HepG2 (cell line): ENCODE results near the gene ID3. TPM values are rescaled to one million over a fixed set of nuclear protein-coding genes. Genes with fewer than 3 reads are reported as not detected.

ENCODE experiments used
- DPF2 ChIP-seq: sonication (generic); formaldehyde crosslinking; IDR thresholded peaks from 2 replicates; pipeline ENCODE4 v1.4.0; 2020; ENCODE audit warnings: mild to moderate bottlenecking, low read depth, missing genetic modification reagents, borderline replicate concordance
- HIC2 ChIP-seq: sonication (generic); formaldehyde crosslinking; IDR thresholded peaks from 2 replicates; pipeline ENCODE4 v1.9.0; 2022; ENCODE audit warnings: low read depth, missing genetic modification reagents
- HMG20A ChIP-seq: IDR thresholded peaks from 2 replicates; pipeline ENCODE4 v1.6.1; 2016; ENCODE audit warnings: borderline replicate concordance
- HMG20B ChIP-seq: conservative IDR thresholded peaks from 2 replicates; pipeline ENCODE4 v1.6.1; 2016; ENCODE audit warnings: missing genetic modification reagents, missing compliant biosample characterization
- IKZF1 ChIP-seq: fragments of 450-650 bp; IDR thresholded peaks from 2 replicates; pipeline ENCODE4 v1.7.1; 2016
- MTA1 ChIP-seq: sonication (generic); formaldehyde crosslinking; IDR thresholded peaks from 2 replicates; pipeline ENCODE4 v1.4.0; 2020; ENCODE audit warnings: missing genetic modification reagents, mild to moderate bottlenecking, borderline replicate concordance
- NONO ChIP-seq, 2 experiments: fragments of 450-650 bp in 1 of 2; sonication (generic) in 1 of 2; formaldehyde crosslinking in 1 of 2; IDR thresholded peaks in 1 of 2; conservative IDR thresholded peaks in 1 of 2; 2 replicates each; pipeline versions ENCODE4 v1.6.1 to v1.8.0; 2017 to 2022; ENCODE audit warnings: mild to moderate bottlenecking in 1 of 2, missing genetic modification reagents in 1 of 2, moderate library complexity in 1 of 2
- PATZ1 ChIP-seq: sonication (generic); formaldehyde crosslinking; IDR thresholded peaks from 2 replicates; pipeline ENCODE4 v1.4.0; 2020; ENCODE audit warnings: missing genetic modification reagents
- SP5 ChIP-seq: IDR thresholded peaks from 2 replicates; pipeline ENCODE4 v1.6.1; 2016; ENCODE audit warnings: low read depth, borderline replicate concordance
- TOE1 ChIP-seq: sonication (generic); formaldehyde crosslinking; IDR thresholded peaks from 2 replicates; pipeline ENCODE4 v1.4.0; 2020; ENCODE audit warnings: mild to moderate bottlenecking, missing genetic modification reagents
- ZNF225 ChIP-seq: sonication (generic); formaldehyde crosslinking; IDR thresholded peaks from 2 replicates; pipeline ENCODE4 v1.4.0; 2020; ENCODE audit warnings: mild to moderate bottlenecking, missing genetic modification reagents
- ZNF282 ChIP-seq: fragments of 450-650 bp; IDR thresholded peaks from 2 replicates; pipeline ENCODE4 v1.6.1; 2018; ENCODE audit not compliant: partially characterized antibody
- ZNF639 ChIP-seq: conservative IDR thresholded peaks from 2 replicates; pipeline ENCODE4 v1.6.1; 2018; ENCODE audit warnings: missing genetic modification reagents
- ZNF709 ChIP-seq: sonication (generic); formaldehyde crosslinking; IDR thresholded peaks from 2 replicates; pipeline ENCODE4 v1.5.0; 2020; ENCODE audit warnings: mild to moderate bottlenecking, missing genetic modification reagents
- polyA plus RNA-seq, 8 experiments: library from polyadenylated mRNA; depleted of rRNA in 3 of 8; stranded (reverse) in 7 of 8; unstranded in 1 of 8; fragments of >200 nt; fragmentation: Illumina TruSeq in 4 of 8; extraction: Trizol in 4 of 8; gene quantifications; 2 replicates each; pipeline versions ENCODE4 v1.2.1 to v1.2.3, GENCODE V29; 2011 to 2016; ENCODE audit warnings: low read depth in 4 of 8, missing spikeins in 1 of 8, mixed read lengths in 1 of 8; ENCODE audit not compliant: insufficient read depth in 1 of 8
- total RNA-seq, 5 experiments: library from RNA; depleted of rRNA; stranded (reverse); fragments of >200 nt; fragmentation: Illumina TruSeq; extraction: Trizol; gene quantifications; 2 replicates each; pipeline ENCODE4 v1.2.3, GENCODE V29; 2016; ENCODE audit warnings: low read depth in 1 of 5
- TF ChIP-seq, protein P1 (sequence below): sonication (generic); formaldehyde crosslinking; IDR thresholded peaks from 2 replicates; pipeline ENCODE4 v1.8.1; 2023; ENCODE audit warnings: mild to moderate bottlenecking, inconsistent platforms, moderate library complexity, missing genetic modification reagents, borderline replicate concordance
- TF ChIP-seq, protein P2 (sequence below): sonication (generic); formaldehyde crosslinking; IDR thresholded peaks from 2 replicates; pipeline ENCODE4 v1.4.0; 2020; ENCODE audit warnings: mild to moderate bottlenecking, missing genetic modification reagents

The ID3 gene
- total and polyA plus RNA-seq, 2 of the 13 experiments (the other 11 are each of a cell fraction or from before 2014, with no cell fraction given): 64.8 to 115 TPM

DNA sequence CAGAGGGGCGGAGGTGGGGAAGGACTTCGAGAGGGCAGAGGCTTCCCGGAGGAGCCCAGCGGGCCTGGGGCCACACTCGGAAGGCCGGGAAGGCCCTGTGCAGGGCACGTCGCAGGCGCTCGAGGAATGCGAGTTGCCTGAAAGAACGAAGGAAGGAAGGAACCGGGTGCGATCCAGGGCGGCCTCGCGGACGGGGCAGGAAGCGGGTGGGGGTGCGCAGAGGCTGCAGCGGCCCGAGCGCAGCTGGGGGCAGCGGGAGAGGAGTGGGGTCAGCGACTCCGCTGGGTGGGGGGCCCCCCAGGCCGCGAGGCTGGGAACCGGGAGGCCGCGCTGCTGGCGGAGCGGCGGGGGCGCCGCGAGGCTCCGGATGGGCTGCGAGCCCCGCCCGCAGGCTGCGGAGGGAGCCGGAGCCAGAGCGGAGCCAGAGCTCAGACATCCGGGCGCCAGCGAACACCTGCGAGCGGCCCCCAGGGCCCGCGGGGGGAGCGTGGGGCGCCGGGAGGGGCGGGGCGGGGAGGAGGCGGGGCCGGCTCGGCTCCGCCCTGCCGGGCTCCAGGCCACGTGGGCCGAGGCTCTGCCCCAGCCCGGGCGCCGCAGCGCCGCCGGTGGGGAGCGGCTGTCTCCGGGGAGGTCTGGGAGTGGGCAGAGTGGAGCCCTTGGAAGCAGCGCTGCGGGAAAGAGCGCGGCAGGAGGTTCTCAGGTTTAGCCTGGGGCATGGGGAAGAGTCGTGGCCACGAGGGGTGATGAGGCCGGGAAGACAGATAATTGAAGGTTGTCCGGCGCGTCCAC lies 4.6 kb downstream of the ID3 start (continued):
- no peak for TF ChIP-seq ZNF225 (CRISPR knock-in tag)
- TF ChIP-seq DPF2 (CRISPR knock-in tag): peak; percentile 43
- TF ChIP-seq ZNF709: peak; percentile 77; the same call in 1 of the 2 replicates
- no peak for TF ChIP-seq ZNF282
- no peak for TF ChIP-seq HMG20B (CRISPR knock-in tag)
- TF ChIP-seq SP5 (CRISPR knock-in tag): no peak
- TF ChIP-seq IKZF1: no peak
- TF ChIP-seq, protein P1, sequence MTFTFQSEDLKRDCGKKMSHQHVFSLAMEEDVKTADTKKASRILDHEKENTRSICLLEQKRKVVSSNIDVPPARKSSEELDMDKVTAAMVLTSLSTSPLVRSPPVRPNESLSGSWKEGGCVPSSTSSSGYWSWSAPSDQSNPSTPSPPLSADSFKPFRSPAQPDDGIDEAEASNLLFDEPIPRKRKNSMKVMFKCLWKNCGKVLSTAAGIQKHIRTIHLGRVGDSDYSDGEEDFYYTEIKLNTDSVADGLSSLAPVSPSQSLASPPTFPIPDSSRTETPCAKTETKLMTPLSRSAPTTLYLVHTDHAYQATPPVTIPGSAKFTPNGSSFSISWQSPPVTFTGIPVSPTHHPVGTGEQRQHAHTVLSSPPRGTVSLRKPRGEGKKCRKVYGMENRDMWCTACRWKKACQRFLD (CRISPR knock-in tag): no peak
- TF ChIP-seq TOE1 (CRISPR knock-in tag): no peak
- TF ChIP-seq NONO (IDR thresholded peaks at IDR 0.05): no peak
- 0 out of 2 replicates have a peak, but pooled peaks have one; percentile 51 for TF ChIP-seq NONO (CRISPR knock-in tag; conservative IDR thresholded peaks at IDR 0.05)
- no peak for TF ChIP-seq MTA1
- no peak; the same call in 1 of the 2 replicates for TF ChIP-seq ZNF639 (CRISPR knock-in tag)
- no peak for TF ChIP-seq HIC2 (CRISPR knock-in tag)
- no peak for TF ChIP-seq HMG20A
- TF ChIP-seq PATZ1 (CRISPR knock-in tag): peak; percentile 94
- TF ChIP-seq, protein P2, sequence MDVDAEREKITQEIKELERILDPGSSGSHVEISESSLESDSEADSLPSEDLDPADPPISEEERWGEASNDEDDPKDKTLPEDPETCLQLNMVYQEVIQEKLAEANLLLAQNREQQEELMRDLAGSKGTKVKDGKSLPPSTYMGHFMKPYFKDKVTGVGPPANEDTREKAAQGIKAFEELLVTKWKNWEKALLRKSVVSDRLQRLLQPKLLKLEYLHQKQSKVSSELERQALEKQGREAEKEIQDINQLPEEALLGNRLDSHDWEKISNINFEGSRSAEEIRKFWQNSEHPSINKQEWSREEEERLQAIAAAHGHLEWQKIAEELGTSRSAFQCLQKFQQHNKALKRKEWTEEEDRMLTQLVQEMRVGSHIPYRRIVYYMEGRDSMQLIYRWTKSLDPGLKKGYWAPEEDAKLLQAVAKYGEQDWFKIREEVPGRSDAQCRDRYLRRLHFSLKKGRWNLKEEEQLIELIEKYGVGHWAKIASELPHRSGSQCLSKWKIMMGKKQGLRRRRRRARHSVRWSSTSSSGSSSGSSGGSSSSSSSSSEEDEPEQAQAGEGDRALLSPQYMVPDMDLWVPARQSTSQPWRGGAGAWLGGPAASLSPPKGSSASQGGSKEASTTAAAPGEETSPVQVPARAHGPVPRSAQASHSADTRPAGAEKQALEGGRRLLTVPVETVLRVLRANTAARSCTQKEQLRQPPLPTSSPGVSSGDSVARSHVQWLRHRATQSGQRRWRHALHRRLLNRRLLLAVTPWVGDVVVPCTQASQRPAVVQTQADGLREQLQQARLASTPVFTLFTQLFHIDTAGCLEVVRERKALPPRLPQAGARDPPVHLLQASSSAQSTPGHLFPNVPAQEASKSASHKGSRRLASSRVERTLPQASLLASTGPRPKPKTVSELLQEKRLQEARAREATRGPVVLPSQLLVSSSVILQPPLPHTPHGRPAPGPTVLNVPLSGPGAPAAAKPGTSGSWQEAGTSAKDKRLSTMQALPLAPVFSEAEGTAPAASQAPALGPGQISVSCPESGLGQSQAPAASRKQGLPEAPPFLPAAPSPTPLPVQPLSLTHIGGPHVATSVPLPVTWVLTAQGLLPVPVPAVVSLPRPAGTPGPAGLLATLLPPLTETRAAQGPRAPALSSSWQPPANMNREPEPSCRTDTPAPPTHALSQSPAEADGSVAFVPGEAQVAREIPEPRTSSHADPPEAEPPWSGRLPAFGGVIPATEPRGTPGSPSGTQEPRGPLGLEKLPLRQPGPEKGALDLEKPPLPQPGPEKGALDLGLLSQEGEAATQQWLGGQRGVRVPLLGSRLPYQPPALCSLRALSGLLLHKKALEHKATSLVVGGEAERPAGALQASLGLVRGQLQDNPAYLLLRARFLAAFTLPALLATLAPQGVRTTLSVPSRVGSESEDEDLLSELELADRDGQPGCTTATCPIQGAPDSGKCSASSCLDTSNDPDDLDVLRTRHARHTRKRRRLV (CRISPR knock-in tag): no peak
